Stomach (tissue), 4 donors: ENCODE results near the gene ELMO1.

ENCODE experiments used
- CTCF ChIP-seq, 7 experiments: fragments of 450-650 bp in 4 of 7; fragments of 200-600 bp in 3 of 7; sonication (generic) in 3 of 7; IDR thresholded peaks; one replicate each; pipeline ENCODE4 v1.5.1; 2016 to 2019; ENCODE audit warnings: antibody characterized with exemption in 7 of 7, control low read depth in 2 of 7, mild to moderate bottlenecking in 1 of 7
- EP300 ChIP-seq: sonication (generic); formaldehyde crosslinking; IDR thresholded peaks from one replicate; pipeline ENCODE4 v1.6.1; 2017; ENCODE audit warnings: antibody characterized with exemption
- POLR2A ChIP-seq, 4 donors: fragments of 450-650 bp; IDR thresholded peaks; one replicate each; pipeline ENCODE4 v1.6.1; 2016; ENCODE audit warnings: antibody characterized with exemption in 4 of 4, control low read depth in 2 of 4, mild to moderate bottlenecking in 1 of 4, moderate library complexity in 1 of 4
- POLR2AphosphoS5 ChIP-seq, 3 donors: sonication (generic); formaldehyde crosslinking; IDR thresholded peaks; one replicate each; pipeline ENCODE4 v1.6.1; 2016; ENCODE audit warnings: antibody characterized with exemption in 3 of 3

GRCh38 chr7:36918591-36918990, 530.1 kb downstream of the ELMO1 start:
- TF ChIP-seq CTCF (IDR thresholded peaks at IDR 0.05) (no peak), POLR2AphosphoS5 (IDR thresholded peaks at IDR 0.05) (no peak), EP300 (no peak), POLR2A (IDR thresholded peaks at IDR 0.05) (no peak)
